GM19099 (cell line): ENCODE measurements around the gene MAP4K4.

Experiments used
- POLR2A ChIP-seq: IDR thresholded peaks from 3 replicates; pipeline ENCODE4 v1.6.1; 2011; ENCODE audit warnings: low read depth; ENCODE audit not compliant: insufficient read length; ENCODE audit errors: extremely low read depth

The MAP4K4 gene

DNA sequence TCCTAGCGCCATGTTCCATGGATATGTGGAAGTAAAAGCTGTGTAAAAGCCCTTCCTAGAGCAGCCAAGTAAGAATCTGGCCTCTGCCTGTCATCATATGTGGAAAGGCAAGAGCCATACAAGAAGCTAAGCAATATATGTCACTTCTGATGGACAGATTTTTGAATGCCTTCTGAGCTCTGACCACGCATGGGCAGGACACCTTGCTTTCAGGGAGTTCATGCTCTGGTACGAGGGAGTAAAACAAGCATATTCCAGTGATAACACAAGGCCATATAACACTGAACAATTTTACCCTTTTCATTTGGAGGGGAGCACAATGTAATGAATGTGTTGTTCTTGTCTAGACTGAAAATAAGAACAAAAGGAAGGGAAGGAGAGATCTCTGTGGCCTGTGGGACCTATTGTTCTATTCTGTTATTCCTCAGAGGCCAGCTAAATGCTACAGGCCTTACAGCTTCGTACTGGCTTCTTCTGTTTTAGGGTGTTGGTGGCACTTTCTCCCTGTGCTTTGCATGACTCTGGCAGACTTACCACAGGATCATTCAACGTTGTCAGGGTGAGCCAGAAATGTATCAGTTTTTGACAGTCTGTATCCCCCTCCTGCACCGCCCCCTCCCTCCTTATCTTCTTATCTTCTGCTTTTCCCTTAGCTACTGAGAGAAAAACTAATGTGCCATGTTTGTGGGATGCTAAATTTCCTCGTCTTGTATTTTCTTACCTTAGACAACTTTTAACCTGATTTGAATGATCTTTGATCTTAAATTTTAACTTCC is 99.5 kb downstream of the MAP4K4 start:
- no peak for TF ChIP-seq POLR2A

DNA sequence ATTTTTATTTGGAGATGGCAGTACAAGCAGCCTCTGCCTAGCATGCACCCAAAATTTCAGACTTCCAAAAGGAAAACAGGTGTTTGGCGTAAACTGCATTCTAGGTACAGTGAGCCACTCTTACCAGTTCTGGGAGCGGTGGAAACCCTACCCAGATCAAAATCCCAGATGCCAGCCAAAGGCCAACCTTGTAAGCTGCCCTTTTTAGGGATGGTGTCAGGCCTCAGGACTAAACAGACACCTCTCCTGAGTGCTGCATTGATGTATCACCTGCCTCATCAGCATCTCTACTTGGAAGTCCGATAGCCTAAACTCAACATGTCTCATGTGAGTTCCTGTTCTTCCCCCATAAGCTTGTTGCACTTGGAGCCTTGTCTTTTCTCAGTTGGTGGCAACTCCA is 104.0 kb downstream of the MAP4K4 start:
- no peak for TF ChIP-seq POLR2A

GRCh38 chr2:101802329-101802728 is 104.8 kb downstream of the MAP4K4 start:
- TF ChIP-seq POLR2A: no peak

DNA sequence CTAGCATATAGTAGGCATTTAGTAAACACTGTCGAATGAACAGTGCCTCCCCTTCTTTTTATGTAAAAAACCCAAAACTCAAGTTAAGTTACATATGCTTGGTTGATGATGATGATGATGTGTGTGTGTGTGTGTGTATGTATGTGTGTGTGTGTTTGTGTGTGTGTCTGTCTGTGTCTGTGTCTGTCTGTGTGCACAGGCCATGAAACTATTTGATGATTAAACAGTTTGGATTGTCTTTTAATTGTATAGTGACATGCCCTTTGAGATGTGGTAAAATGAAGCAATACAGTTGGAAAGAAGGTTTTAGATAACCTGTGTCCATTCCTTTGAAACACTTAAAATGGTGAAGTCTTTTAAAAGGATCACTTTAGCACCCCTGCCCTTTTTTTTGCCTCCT is 105.6 kb downstream of the MAP4K4 start:
- TF ChIP-seq POLR2A: no peak

GRCh38 chr2:101803945-101804696 is 106.6 kb downstream of the MAP4K4 start:
- no peak for TF ChIP-seq POLR2A

GRCh38 chr2:101805152-101806088 is 107.9 kb downstream of the MAP4K4 start:
- TF ChIP-seq POLR2A: no peak

DNA sequence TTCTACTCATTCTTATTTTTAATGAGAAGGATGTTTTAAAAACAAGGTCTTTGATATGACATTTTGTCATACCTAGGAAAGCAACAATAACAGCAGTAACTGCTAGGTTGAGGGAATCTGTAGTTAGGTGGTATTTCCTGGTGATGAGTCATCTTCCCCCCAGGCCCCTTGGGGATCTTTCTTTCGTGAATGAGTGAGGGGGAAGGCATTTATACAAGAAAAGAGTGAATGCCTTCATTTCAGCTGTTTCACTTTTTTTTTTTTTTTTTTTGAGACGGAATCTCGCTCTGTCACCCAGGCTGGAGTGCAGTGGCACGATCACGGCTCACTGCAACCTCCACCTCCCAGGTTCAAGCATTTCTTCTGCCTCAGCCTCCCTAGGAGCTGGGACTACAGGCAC is 108.6 kb downstream of the MAP4K4 start:
- no peak for TF ChIP-seq POLR2A

GRCh38 chr2:101806701-101807100 is 109.2 kb downstream of the MAP4K4 start:
- TF ChIP-seq POLR2A: no peak

DNA sequence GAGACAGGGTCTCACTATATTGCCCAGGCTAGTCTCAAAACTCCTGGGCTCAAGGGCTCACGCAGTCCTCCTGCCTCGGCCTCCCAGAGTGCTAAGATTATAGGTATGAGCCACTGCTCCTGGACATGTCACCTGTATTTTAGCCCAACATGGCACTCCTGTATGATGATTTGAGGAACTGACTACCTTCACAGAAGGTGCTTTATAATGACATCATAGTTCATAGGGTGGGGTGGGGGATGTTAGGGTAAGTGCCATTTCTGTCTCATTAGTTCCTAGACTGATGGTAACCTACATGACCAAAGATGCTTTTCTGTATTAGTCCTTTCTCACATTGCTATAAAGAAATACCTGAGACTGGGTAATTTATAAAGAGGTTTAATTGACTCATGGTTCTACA is 109.7 kb downstream of the MAP4K4 start:
- no peak for TF ChIP-seq POLR2A

- TF ChIP-seq POLR2A: no peak
These were observed 110.6 kb downstream of the MAP4K4 start for GRCh38 chr2:101808006-101808562.

DNA sequence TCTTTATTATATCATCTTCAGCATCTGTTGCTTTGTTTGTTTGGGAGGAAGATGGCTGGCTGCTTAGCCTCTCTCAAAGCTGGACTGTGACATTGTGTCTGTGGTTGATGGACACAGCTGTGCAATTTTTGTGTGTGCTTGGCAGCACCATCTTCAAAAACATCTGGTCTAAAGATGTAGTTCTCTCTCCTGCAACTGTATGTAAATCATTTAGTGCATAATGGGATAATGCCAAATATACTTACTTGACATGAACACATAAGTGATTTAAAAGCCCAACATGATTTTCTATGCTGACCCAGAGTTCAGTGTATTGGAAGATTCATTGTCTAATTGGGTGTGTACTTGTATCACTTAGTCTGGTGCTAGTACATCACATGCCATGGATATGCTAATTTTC is 112.2 kb downstream of the MAP4K4 start:
- no peak for TF ChIP-seq POLR2A

DNA sequence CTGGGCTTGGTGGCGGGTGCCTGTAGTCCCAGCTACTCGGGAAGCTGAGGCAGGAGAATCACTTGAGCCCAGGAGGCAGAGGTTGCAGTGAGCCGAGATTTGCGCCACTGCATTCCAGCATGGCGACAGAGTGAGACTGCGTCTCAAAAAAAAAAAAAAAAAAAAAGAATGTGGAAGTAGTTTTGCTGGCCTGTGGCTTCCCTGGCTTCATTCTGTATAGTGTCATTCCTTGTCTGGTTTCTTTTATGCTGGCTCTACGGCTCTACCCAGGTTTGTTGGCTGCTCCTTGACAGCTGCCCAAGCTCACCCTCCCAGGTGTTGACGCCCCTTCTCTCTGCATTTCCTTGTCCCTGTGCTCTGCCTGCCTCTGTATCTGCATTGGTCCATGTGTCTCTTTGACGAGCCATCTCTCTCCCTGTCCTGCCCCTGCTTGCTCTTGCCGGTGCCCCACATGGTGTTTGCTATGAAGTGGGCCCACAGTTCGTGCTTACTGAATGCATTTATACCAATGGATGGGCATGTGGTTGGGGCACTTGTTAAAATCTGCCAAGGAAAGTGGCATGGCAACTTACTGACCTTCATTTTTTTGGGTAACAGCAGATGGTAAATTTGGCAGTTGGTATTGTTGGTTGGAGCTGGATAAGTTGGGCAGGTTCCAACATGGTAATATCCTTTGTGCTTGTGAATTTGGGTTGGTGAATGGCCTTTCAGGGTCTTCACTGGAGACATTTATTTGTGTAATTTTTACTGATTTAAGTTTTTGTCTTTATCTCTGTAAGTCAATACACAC is 113.9 kb downstream of the MAP4K4 start:
- no peak for TF ChIP-seq POLR2A

DNA sequence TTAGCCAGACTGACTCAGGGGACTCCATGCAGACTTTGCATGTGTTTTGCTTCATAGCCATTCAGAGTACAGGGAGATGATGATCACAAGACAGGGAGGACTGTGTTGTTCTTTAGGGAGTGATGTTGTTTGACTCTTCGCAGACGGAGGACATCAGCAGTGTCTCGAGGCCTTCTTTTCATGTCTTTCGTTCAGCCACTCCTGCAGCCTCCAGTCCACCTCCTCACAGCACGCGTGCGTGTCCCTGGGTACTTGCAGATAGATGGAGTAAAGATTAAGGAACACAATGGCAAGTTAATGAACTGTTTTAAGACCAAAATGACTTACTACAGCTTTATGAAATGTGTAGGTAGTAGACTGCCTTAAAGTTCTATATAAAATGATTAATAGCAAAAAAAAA is 114.7 kb downstream of the MAP4K4 start:
- no peak for TF ChIP-seq POLR2A

- TF ChIP-seq POLR2A: no peak
These were observed 117.2 kb downstream of the MAP4K4 start for GRCh38 chr2:101814752-101815151.

DNA sequence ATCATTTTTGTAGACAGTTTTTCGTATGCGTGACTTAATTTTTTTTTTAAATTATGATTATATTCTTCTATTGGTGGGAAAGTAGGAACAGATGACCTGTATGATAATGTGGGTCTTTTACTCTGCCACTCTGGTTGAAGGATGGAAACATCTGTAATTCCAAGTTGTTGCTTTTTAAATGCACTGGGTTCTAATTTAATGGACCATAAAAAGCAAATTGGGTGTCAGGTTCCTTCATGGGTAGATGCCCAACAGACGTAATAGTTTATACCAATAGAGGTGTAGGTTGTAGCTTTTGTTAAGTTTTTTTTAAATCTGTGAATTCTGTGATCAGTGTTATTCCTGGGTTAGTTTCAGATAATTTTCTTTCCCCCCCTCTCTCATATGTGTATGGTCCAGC is 117.6 kb downstream of the MAP4K4 start:
- TF ChIP-seq POLR2A: no peak
